Activated CD4-positive, alpha-beta T cell treated with anti-CD3 and anti-CD28 coated beads, Interleukin-2, amount 50 U/mL, for 24 hours (primary cell): ENCODE data around the gene IFNB1.

Experiments
- DNase-seq, 2 donors: peaks; one replicate each; pipeline ENCODE4 v3.0.0-alpha.2; 2020; ENCODE audit warnings: low read depth in 1 of 2, low spot score in 1 of 2

Gene IFNB1

DNA sequence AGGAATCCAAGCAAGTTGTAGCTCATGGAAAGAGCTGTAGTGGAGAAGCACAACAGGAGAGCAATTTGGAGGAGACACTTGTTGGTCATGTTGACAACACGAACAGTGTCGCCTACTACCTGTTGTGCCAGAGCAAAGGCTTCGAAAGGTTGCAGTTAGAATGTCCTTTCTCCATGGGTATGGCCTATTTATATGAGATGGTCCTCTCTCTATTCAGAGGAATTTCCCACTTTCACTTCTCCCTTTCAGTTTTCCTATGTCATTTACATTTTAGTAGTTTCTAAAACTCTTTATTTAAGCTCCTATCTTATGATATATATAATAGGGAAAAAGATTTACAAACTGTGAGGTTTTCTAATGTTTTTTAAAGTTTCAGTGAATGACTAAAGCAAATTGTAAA is at the start of gene IFNB1:
Gene IFNB1 (minus strand): TSS at position 162 of the 400 bp plus-strand sequence. CDS start 73 bp downstream, at position 89.
- no peak for DNase-seq

DNA sequence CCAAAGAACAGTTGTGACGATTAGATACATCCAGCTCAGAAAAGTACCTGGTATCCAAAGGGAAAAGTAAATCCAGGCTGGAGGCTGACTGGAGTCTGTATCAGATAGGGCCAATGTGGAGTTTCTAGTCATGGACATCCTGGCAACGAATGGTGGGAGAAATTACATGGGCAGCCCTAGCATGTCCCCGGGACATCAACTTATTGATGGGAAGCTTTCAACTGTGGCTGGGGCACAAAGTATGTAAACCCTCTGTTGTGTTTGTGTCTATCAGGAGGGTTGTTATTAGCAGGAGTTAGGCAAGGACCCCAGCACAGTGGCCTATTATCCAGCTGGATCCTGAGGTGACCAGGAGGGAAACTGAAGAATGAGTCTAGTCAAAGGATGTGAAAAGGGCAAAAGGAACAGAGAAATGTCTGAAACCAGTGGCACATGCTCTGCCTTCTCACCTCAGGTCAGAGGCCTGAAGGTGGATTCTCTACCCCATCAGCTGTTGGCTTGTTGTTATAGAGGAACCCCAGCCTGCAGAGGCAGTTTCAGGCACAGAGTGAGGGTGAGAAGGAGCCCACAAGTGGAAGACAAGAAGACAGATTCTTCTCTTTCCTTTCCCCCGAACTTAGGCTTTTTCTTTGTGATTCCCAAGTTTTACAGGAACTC is 44.0 kb upstream of the IFNB1 start:
- no peak for DNase-seq

DNA sequence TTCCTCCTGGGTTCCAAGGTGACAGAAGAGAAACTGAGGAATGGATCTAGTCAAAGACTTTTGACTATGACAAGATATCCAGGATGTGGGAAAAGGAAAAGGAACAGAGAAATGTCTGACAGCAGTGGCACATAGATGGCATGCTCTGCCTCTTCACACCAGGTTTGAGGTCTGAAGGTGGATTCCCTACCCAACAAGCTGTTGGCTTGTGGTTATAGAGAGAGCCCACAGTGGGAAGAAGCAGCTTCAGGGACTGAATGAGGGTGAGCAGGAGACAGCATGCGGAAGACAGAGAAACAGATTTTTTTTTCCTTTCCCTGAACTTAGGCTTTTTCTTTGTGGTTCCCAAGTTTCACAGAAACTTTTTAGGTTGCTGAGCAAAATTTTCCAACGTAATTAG is 43.3 kb upstream of the IFNB1 start:
- DNase-seq = no peak

DNA sequence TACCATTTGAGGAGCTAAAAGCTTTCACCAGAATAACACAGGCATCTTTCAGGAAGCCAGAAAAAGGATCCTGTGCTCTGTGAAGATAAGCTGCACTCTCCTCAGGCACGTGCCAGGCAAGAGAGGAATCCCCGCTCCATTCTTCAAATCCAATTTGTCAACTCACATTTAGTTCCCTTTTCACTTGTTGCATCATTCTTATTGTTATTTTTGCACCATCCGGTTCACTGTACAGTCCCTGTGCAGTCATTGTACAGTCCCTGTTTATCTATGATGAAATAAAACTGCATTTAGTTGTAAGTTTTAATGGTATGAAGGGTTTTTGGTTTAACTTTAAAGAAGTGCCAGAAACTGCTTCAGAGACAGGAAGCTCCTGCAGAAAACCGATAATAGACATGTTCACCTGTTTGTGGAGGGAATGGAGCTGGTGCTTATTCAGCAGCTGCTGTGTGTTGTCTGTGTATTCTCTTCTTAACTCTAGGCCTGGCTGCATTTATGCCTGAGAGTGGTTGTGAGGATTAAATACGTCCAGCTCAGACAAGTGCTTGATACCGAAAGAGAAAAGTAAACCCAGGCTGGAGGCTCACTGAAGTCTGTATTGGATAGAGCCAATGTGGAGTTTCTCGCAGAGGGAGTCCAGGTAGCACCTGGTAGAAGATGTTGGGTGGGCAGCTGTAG is 41.5 kb upstream of the IFNB1 start:
- DNase-seq = no peak

DNA sequence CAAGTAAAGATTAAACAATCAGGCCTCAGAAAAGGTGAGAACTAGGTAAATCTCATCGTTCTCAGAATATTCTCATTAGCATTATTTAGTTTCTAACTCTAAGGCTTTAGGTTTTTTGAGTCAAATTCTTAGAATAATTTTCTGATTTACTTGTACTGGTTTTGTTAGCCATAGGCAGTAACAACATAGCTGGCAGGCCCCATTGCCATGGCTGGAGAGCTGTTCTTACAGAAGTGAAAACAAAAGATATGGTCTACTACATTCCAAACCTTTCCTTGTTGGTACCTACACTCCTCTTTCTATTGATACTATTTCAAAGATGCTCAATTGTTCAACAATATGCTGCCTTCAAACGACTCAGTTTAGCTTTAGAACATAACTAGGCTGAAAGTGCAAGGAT is 36.6 kb upstream of the IFNB1 start:
- DNase-seq = no peak

DNA sequence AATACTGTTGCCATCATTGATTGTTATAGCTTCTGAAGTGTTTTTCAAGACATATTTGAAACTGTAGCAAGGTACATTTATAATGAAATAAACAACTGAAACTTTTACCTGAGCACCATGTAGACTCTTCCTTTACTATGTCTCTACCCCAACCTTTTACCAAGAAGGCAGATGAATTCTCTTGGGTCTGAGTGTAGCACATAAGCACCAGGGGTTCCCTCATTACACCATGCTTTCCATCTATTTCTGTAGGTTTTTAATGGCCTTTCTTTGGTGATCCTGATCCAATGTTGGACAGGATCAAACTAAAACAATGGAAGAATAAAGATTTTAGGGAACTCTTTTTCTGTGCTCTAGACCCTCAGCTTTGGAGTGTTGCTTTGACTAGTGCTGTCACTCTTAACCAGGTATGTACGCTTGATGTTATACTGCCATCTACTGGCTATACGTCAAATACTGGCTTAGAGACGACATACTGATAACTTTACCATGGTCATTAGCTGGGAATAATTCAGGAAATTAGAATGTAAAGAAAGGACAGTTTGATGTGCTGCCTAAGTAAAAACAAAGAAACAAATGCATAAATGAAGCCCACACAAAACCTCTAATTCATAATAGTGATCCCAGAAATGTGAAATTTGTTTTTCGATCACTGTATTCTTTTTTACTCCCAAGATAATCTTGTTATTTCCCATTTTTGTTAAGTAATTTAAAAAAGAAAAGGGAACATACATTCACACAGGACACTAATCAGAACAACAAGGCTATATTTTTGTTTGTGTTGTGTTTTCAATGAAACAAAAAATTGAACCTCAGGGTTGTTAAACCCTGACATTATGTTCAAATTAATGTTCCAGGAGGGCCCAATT is 33.2 kb upstream of the IFNB1 start:
- peak in 1 of 2 donors; percentile 45 for DNase-seq

DNA sequence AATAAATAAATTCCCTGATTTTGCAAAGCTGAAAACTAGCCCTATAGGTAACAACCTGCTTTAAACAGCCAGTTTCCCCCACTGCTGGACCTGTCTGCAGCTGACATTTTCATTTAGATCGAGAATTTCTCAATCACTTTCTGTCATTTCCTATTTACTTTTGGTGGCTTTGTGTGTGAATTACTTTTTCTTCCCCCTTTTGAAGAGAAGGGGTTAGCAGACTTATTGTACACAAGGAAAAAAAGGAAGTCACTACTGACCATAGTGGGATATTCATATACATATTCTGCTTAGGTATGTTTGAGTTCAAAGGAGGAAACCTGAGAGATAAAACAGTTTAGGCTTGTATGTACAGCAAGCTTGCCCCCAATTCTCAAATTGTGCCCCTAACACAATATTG is 27.0 kb upstream of the IFNB1 start:
- DNase-seq = no peak

DNA sequence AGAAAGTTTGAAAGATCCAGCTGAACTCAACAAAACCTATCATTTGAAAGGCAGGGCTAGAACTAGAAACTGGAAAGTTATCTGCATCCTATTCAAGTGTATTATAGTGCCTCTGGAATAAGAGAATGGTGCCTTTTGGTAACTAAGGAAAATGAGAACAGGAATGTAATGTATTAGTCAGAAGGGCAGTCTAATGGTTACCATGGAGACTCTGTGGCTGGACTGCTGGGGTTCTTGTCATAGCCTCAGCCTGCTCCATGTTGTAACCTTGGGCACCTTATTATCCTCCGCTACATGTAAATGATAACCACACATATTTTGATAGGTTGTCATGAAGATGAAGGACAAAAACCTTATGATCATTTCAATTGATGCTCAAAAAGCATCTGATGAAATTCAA is 24.6 kb upstream of the IFNB1 start:
- DNase-seq = no peak

DNA sequence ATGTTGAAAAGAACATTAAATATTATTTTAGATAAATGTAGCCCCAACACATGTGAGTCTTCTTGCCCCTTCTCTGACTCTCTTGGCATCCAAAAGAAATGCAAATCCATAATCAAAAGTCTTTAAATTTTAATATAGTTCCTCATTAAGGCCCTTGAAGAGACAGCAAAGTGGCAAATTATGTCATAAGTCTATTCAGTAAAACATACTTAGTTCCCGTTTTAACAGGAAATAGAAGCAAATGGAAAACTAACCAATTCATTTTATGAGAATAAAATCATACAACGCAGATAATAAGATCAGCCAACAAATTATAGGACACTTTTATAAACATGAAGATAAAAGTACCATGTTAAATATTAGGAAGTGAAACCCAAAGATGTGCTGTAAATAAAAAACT is 20.1 kb upstream of the IFNB1 start:
- DNase-seq = no peak

DNA sequence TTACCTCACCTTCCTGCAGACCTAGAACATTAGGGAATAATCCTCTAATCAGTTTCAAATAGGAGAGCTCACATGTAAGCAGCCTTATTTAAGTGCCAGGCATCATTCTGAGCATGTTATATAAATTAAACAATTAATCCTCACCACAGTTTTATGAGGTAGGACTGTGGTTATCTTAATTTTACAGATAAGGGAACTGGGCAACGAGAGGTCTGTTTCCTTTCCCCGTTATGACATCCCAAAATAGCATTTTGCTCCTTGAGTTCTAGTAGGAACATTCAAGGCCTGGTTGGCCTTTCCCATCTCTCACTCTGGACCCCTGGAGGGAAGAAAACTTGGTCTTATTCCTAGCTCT is 19.1 kb upstream of the IFNB1 start:
- no peak for DNase-seq

DNA sequence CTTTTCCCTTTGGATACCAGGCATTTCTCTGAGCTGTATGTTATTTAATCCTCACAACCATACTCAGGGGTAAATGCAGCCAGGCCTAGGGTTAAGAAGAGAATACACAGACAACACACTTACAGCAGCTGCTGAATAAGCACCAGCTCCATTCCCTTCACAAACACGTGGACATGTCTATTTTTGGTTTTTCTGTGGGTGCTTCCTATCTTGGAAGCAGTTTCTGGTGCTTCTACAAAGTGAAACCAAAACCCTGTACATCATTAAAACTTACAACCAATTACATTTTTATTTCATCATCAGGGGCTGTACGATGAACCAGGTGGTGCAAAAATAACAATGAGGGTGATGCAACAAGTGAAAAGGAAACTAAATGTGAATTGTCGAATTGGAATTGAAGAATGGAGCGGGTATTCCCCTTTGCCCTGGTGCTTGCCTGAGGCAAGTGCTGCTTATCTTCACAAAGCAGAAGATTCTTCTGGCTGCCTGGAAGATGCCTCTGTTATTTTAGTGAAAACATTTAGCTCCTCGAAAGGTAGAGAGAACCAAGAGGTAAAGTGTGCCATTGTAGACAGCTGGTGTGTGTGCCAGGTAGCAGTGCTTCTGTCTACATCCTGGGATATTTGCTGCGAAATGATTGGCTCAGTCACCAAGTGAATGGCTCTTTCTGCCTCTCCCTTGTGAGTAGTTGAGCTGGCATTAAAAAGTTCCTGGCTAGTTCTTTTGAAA is 18.6 kb upstream of the IFNB1 start:
- peak in 1 of 2 donors; percentile 32 for DNase-seq

DNA sequence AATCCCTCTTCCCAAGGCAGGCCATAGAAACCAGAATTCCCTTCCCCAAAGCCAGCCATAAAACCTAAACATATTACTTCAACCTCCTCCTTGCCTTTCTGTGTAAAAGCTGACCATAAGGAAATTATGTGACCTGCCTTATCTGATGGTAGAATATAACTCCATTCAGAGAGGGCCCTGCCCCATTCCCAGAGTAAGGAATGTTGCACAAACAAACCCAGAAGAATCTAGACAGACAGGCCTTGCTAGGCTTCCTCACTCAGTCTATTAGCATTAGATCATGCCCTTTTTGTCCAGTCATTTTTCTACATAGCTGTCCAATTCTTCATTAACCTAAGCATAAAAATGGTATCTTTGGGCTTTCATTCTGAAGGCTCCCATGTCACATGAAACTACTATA is 17.8 kb upstream of the IFNB1 start:
- no peak for DNase-seq

DNA sequence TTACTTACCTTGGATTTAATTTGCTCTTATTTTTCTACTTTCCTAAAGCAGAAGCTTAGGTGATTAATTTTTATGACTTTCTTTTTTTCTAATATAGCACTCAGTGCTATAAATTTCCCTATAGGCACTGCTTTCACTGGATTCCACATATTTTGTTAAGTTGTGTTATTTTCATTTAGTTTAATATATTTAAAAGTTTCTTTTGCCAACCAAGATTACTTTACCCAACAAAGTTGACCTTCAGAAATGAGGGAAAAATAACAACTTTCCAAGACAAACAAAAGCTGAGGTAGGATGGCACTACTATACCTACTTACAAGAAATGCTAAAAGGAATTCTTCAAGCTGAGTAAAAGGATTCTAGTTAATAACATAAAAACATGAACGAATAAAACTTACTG is 8.8 kb upstream of the IFNB1 start:
- DNase-seq = no peak

DNA sequence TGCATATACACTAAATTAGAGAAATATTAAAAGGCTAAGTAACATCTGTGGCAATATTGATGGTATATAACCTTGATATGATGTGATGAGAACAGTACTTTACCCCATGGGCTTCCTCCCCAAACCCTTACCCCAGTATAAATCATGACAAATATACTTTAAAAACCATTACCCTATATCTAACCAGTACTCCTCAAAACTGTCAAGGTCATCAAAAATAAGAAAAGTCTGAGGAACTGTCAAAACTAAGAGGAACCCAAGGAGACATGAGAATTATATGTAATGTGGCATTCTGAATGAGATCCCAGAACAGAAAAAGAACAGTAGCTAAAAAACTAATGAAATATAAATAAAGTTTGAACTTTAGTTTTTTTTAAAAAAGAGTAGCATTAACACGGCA is 7.3 kb upstream of the IFNB1 start:
- no peak for DNase-seq

DNA sequence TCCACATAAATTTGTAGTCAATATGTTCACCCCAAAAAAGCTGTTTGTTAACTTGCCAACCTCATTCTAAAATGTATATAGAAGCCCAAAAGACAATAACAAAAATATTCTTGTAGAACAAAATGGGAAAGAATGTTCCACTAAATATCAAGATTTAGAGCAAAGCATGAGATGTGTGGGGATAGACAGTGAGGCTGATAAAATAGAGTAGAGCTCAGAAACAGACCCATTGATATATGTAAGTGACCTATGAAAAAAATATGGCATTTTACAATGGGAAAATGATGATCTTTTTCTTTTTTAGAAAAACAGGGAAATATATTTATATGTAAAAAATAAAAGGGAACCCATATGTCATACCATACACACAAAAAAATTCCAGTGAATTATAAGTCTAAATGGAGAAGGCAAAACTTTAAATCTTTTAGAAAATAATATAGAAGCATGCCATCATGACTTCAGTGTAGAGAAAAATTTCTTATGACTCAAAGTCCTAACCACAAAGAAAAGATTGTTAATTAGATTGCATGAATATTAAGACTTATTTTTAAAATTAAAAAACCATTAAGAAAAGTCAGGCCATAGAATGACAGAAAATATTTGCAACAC is 6.6 kb upstream of the IFNB1 start:
- DNase-seq = no peak

DNA sequence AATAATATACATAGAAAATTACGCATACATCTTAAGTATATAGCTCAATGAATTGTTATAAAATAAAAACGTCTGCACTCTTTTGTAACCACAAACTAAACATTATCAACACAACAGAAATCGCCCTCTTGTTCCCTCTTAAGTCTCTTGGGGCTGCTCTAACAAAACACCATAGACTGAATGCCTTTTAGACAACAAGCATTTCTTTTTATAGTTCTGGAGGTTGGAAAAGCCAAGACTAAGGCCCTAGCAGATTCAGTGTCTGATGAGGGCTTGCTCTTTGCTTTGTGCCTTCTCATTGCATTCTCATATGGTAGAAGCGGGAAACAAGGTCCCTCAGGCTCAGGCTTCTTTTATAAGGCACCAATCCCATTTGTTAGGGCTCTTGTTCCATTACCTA is 4.9 kb upstream of the IFNB1 start:
- no peak for DNase-seq

DNA sequence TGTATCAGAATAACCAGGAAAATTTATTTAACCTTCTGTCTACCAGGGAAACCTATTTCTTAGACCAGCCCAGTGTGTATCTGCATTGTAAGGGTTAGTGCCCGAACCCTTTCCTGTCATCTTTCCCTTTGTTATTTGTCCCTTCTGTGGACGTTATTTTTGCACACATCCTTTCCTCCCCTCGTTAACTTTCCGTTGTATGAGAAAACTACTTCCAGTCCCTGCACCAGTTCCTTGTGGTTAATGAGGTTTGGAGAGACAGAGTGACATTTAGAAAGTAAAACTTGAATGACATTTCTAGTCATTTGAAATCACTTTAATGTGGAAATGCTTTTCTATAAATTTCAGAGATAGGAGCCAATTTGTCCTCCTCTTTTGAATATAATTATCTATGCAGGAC is 4.3 kb upstream of the IFNB1 start:
- DNase-seq = no peak

DNA sequence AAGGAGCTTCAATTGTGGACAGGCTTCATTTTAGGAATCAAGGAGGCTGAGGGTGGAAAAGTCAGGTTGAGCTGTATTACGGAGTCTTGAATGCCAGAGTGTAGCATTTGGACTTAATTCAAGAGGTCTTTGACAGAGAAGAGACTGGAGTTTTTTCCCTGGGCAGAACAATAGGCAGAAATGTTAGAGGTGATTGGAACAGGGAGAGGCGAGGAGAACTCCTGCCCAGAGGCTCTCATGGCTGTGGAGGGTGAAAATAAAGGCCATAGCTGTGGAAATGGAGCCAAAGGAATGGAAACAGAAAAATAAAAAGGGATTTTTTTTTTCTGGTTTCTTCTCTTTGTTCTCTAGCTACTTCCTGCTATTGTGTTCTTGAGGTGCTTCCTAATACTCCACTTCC is 3.7 kb upstream of the IFNB1 start:
- no peak for DNase-seq

DNA sequence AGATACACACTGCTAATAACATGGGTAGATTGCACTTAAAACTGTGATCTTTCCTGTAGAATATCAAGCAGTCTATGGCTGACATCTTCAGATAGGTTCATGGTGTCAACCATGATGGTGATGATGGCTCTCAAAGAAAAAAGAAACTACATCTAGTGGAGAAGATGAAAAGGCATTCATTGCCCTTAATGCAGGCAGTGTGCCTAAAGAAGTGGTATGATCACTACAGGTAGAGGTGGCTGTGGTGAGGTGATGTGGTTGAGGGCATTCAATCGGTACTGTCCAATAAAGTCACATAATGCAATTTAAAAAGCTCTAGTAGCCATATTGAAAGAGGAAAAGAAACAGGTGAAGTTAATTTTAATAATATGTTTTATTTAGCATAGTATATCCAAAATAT is 3.1 kb upstream of the IFNB1 start:
- no peak for DNase-seq

DNA sequence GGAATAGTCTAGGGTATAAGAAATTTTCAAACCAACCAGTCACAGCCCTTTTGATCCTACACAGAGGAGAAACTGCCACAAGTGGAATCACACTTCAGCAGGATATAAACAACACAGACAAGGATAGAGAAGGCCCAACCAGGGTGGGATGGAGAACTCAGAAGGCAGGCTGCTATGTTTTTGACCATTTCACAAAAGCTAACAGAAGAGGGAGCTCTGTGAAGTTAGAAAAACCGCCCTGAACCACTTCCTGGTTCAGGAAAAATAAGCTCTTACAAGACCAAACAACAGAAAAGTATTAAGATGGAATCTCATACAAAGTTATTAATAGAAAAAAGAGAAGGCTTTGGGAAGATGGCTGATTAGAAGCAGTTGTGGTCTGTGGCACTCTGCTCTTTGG is 960 bp upstream of the IFNB1 start:
- no peak for DNase-seq

DNA sequence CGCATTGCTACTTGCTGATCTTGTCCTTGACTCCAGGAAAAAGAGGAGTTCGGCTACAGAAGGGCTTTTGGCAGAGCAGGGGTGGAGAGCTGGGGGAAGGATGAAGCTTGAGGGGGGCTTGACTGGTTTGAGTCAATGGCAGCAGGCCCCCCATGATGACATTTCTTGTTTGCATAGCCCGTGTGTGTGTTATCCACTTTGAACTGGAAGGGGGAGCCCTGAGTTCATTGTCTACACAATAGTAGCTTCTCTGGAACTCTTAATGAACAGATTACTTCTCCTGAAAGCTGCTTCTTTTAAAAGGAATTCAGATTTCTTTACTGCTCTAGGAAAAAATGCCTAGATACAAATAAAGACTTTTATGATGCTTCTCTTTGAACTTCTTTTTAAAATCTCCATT is 2.3 kb downstream of the IFNB1 start:
- DNase-seq = no peak
